HEK293T (cell line): ENCODE data around the gene APBB2.

Experiments
- CTCF ChIA-PET: fragments of 350-600 bp; formaldehyde crosslinking; extraction: SDS; loops from one replicate; lab custom pipeline; 2021; ENCODE audit warnings: antibody characterized with exemption, inconsistent platforms; lab: Yijun Ruan, JAX
- POLR2A ChIA-PET: fragments of 350-600 bp; formaldehyde crosslinking; extraction: SDS; loops from one replicate; lab custom pipeline; 2020; ENCODE audit warnings: antibody characterized with exemption, inconsistent platforms; lab: Yijun Ruan, JAX
- DNase-seq: peaks from one replicate; pipeline ENCODE4 v3.0.0; 2012; ENCODE audit warnings: mixed read lengths; ENCODE audit errors: extremely low spot score
- ARNT ChIP-seq: fragments of 450-650 bp; IDR thresholded peaks from 2 replicates; pipeline ENCODE4 v1.6.1; 2017; ENCODE audit warnings: mild to moderate bottlenecking
- BHLHE40 ChIP-seq: fragments of 450-650 bp; IDR thresholded peaks from 2 replicates; pipeline ENCODE4 v1.6.1; 2016; ENCODE audit warnings: mild to moderate bottlenecking, moderate library complexity, borderline replicate concordance
- CTBP1 ChIP-seq: fragments of 450-650 bp; IDR thresholded peaks from 2 replicates; pipeline ENCODE4 v1.6.1; 2016; ENCODE audit warnings: borderline replicate concordance
- ELF4 ChIP-seq: fragments of 450-650 bp; IDR thresholded peaks from 2 replicates; pipeline ENCODE4 v1.6.1; 2017; ENCODE audit warnings: antibody characterized with exemption
- FOXA1 ChIP-seq: fragments of 450-650 bp; IDR thresholded peaks from 2 replicates; pipeline ENCODE4 v1.6.1; 2016; ENCODE audit warnings: mild to moderate bottlenecking
- FOXK2 ChIP-seq: fragments of 450-650 bp; IDR thresholded peaks from 2 replicates; pipeline ENCODE4 v1.6.1; 2016; ENCODE audit warnings: mild to moderate bottlenecking
- FOXM1 ChIP-seq: fragments of 450-650 bp; IDR thresholded peaks from 2 replicates; pipeline ENCODE4 v1.6.1; 2017; ENCODE audit warnings: mild to moderate bottlenecking, borderline replicate concordance
- HDGF ChIP-seq: fragments of 450-650 bp; IDR thresholded peaks from 2 replicates; pipeline ENCODE4 v1.6.1; 2017; ENCODE audit warnings: antibody characterized with exemption, borderline replicate concordance
- L3MBTL2 ChIP-seq: fragments of 450-650 bp; conservative IDR thresholded peaks from 2 replicates; pipeline ENCODE4 v1.6.1; 2016; ENCODE audit warnings: mild to moderate bottlenecking
- LEF1 ChIP-seq: fragments of 450-650 bp; IDR thresholded peaks from 2 replicates; pipeline ENCODE4 v1.6.1; 2017; ENCODE audit warnings: mild to moderate bottlenecking, borderline replicate concordance
- NFRKB ChIP-seq: fragments of 450-650 bp; IDR thresholded peaks from 2 replicates; pipeline ENCODE4 v1.6.1; 2016; ENCODE audit warnings: mild to moderate bottlenecking, moderate library complexity
- PKNOX1 ChIP-seq: fragments of 450-650 bp; IDR thresholded peaks from 2 replicates; pipeline ENCODE4 v1.6.1; 2016
- SP1 ChIP-seq: fragments of 450-650 bp; IDR thresholded peaks from 2 replicates; pipeline ENCODE4 v1.6.1; 2017
- SUZ12 ChIP-seq: fragments of 450-650 bp; IDR thresholded peaks from 2 replicates; pipeline ENCODE4 v1.6.1; 2016; ENCODE audit warnings: mild to moderate bottlenecking
- TARDBP ChIP-seq: fragments of 450-650 bp; IDR thresholded peaks from 2 replicates; pipeline ENCODE4 v1.6.1; 2016
- ZNF384 ChIP-seq: fragments of 450-650 bp; IDR thresholded peaks from 2 replicates; pipeline ENCODE4 v1.6.1; 2016

The APBB2 gene

GRCh38 chr4:41160012-41160789 is 54.1 kb downstream of the APBB2 start:
- CTCF ChIA-PET: interaction anchor here (1.4 kb wide), 1 partner anchor 14 kb away, joined by 3 read pairs; no protein-coding TSS in a partner anchor
- DNase-seq: no peak
- TF ChIP-seq SUZ12: no peak
- no peak for TF ChIP-seq BHLHE40
- no peak for TF ChIP-seq ZNF384
- TF ChIP-seq NFRKB: no peak
- TF ChIP-seq FOXM1: no peak
- TF ChIP-seq TARDBP: no peak
- TF ChIP-seq FOXK2: no peak
- no peak for TF ChIP-seq ELF4
- no peak for TF ChIP-seq L3MBTL2
- TF ChIP-seq FOXA1: no peak
- POLR2A ChIA-PET: no interaction called here

GRCh38 chr4:41158756-41159155 is 55.6 kb downstream of the APBB2 start:
- CTCF ChIA-PET: no interaction called here
- TF ChIP-seq ELF4: no peak
- no peak for TF ChIP-seq LEF1
- TF ChIP-seq FOXA1: no peak
- TF ChIP-seq FOXM1: no peak
- no peak for TF ChIP-seq SUZ12
- TF ChIP-seq NFRKB: no peak
- TF ChIP-seq HDGF: no peak
- TF ChIP-seq BHLHE40: no peak
- no peak for TF ChIP-seq L3MBTL2
- no peak for TF ChIP-seq ARNT
- TF ChIP-seq ZNF384: no peak
- TF ChIP-seq TARDBP: no peak
- no peak for TF ChIP-seq PKNOX1
- no peak for TF ChIP-seq FOXK2
- no peak for TF ChIP-seq CTBP1
- no peak for TF ChIP-seq SP1
- POLR2A ChIA-PET: no interaction called here
- DNase-seq: no peak

GRCh38 chr4:41158274-41158673 is 56.1 kb downstream of the APBB2 start:
- DNase-seq: no peak
- TF ChIP-seq NFRKB (no peak), FOXA1 (no peak), PKNOX1 (no peak), BHLHE40 (no peak), TARDBP (no peak), ARNT (no peak)
- ChIA-PET CTCF (no interaction called here), POLR2A (no interaction called here)

GRCh38 chr4:41157009-41157408 is 57.3 kb downstream of the APBB2 start:
- CTCF ChIA-PET: interaction anchor here (0.7 kb wide), 1 partner anchor 126 kb away, joined by 3 read pairs; no protein-coding TSS in a partner anchor
- POLR2A ChIA-PET: no interaction called here
- no peak for TF ChIP-seq ZNF384
- TF ChIP-seq CTBP1: no peak
- no peak for TF ChIP-seq L3MBTL2
- no peak for TF ChIP-seq PKNOX1
- TF ChIP-seq LEF1: no peak
- no peak for TF ChIP-seq ELF4
- TF ChIP-seq SUZ12: no peak
- TF ChIP-seq BHLHE40: no peak
- no peak for TF ChIP-seq ARNT
- DNase-seq: no peak

- ChIA-PET POLR2A (no interaction called here), CTCF (interaction anchor here (1.3 kb wide), 1 partner anchor 55 kb away, joined by 3 read pairs; no protein-coding TSS in a partner anchor)
- no peak for TF ChIP-seq LEF1
- no peak for TF ChIP-seq HDGF
- TF ChIP-seq ELF4: no peak
- no peak for TF ChIP-seq SUZ12
- TF ChIP-seq ZNF384: no peak
- no peak for TF ChIP-seq ARNT
- TF ChIP-seq TARDBP: no peak
- no peak for TF ChIP-seq PKNOX1
- TF ChIP-seq BHLHE40: no peak
- DNase-seq: no peak
These were observed 57.8 kb downstream of the APBB2 start for GRCh38 chr4:41156574-41156973.
